Measurements from ENCODE around the gene PES1.

Gene PES1

DNA sequence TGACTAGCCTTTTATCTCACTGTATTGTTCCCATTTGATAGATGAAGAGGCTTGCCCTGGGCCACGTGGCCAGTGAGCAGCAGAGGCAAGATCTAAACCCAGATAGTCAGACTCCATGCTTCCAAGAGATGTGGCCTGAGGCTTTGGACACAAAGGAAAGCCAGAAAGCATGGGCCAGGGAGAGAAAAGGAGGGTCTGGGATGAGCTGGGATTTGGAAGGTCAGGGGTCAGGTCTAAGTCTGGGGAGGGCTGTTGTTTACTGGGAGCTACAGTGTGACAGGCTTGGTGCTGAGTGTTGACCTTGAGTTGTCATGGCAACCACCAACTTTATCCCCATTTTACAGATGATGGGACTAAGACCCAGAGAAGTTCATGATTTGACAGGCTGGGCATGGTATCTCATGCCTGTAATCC, 46.0 kb upstream of the PES1 start:
- no peak overlapping the region for H2AFZ ChIP-seq (ENCODE audit: low read depth, low read length, severe bottlenecking)
- no peaks in the 10 kb centered on the region for H3K27me3 ChIP-seq (ENCODE audit: low read length)
- no peak overlapping the region for H3K4me3 ChIP-seq (ENCODE audit: insufficient read depth, low read length, poor library complexity, severe bottlenecking)
- H3K9ac ChIP-seq (ENCODE audit: low read length): no peak overlapping the region
- TF ChIP-seq, protein P1, sequence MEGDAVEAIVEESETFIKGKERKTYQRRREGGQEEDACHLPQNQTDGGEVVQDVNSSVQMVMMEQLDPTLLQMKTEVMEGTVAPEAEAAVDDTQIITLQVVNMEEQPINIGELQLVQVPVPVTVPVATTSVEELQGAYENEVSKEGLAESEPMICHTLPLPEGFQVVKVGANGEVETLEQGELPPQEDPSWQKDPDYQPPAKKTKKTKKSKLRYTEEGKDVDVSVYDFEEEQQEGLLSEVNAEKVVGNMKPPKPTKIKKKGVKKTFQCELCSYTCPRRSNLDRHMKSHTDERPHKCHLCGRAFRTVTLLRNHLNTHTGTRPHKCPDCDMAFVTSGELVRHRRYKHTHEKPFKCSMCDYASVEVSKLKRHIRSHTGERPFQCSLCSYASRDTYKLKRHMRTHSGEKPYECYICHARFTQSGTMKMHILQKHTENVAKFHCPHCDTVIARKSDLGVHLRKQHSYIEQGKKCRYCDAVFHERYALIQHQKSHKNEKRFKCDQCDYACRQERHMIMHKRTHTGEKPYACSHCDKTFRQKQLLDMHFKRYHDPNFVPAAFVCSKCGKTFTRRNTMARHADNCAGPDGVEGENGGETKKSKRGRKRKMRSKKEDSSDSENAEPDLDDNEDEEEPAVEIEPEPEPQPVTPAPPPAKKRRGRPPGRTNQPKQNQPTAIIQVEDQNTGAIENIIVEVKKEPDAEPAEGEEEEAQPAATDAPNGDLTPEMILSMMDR (IDR thresholded peaks at IDR 0.05; ENCODE audit: insufficient read depth, low read length, poor library complexity, severe bottlenecking): no peak
- TF ChIP-seq EZH2phosphoT487 (conservative IDR thresholded peaks at IDR 0.05; ENCODE audit: low read length): no peak
- no peaks in the 10 kb centered on the region for H3K9me3 ChIP-seq (ENCODE audit: insufficient read depth, low read length)
- H3K27ac ChIP-seq (ENCODE audit: low read depth, low read length): no peak overlapping the region
- no peak overlapping the region for H3K4me2 ChIP-seq (ENCODE audit: low read depth, low read length, poor library complexity, severe bottlenecking)
- H3K79me2 ChIP-seq (ENCODE audit: insufficient read depth, low read length): no peaks in the 10 kb centered on the region
- no peaks in the 10 kb centered on the region for H3K9me2 ChIP-seq (replicated peaks; ENCODE audit: insufficient read depth, low read length)
- H3F3A ChIP-seq (ENCODE audit: insufficient read depth): no peaks in the 10 kb centered on the region
- H4K20me1 ChIP-seq (ENCODE audit: low read depth, low read length): no peaks in the 10 kb centered on the region
- no peaks in the 10 kb centered on the region for H3K36me3 ChIP-seq (ENCODE audit: low read length)

DNA sequence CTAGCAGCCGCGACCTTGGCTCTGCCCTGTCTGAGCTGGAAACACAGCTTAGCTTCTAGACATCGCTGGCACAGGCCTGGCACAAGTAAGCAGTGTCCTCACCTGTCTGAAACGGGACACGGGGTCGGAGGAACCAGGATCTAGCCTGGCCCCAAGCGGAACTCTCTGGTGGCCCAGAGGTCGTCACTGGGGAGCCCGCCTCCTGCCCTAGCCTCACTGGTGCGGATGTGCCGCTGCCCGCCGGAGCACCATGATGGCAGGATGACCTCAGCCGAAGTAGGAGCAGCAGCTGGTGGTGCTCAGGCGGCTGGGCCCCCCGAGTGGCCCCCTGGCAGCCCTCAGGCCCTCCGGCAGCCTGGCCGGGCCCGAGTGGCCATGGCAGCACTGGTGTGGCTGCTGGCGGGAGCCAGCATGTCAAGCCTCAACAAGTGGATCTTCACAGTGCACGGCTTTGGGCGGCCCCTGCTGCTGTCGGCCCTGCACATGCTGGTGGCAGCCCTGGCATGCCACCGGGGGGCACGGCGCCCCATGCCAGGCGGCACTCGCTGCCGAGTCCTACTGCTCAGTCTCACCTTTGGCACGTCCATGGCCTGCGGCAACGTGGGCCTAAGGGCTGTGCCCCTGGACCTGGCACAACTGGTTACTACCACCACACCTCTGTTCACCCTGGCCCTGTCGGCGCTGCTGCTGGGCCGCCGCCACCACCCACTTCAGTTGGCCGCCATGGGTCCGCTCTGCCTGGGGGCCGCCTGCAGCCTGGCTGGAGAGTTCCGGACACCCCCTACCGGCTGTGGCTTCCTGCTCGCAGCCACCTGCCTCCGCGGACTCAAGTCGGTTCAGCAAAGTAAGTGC, 44.7 kb upstream of the PES1 start:
- Histone ChIP-seq H4K20me1 (ENCODE audit: low read depth, low read length) (no peaks in the 10 kb centered on the region), H3K4me2 (ENCODE audit: low read depth, low read length, poor library complexity, severe bottlenecking) (peak overlapping the region; percentile 74), H3F3A (ENCODE audit: insufficient read depth) (no peaks in the 10 kb centered on the region), H2AFZ (ENCODE audit: low read depth, low read length, severe bottlenecking) (peak overlapping the region; percentile 82), H3K79me2 (ENCODE audit: insufficient read depth, low read length) (no peaks in the 10 kb centered on the region), H3K27ac (ENCODE audit: low read depth, low read length) (no peak overlapping the region), H3K36me3 (ENCODE audit: low read length) (no peaks in the 10 kb centered on the region), H3K27me3 (ENCODE audit: low read length) (no peaks in the 10 kb centered on the region), H3K9me3 (ENCODE audit: insufficient read depth, low read length) (no peaks in the 10 kb centered on the region), H3K9me2 (replicated peaks; ENCODE audit: insufficient read depth, low read length) (no peaks in the 10 kb centered on the region), H3K4me3 (ENCODE audit: insufficient read depth, low read length, poor library complexity, severe bottlenecking) (peak overlapping the region; percentile 50), H3K9ac (ENCODE audit: low read length) (peak overlapping the region; percentile 61)
- TF ChIP-seq, protein P1 (IDR thresholded peaks at IDR 0.05; ENCODE audit: insufficient read depth, low read length, poor library complexity, severe bottlenecking): no peak
- TF ChIP-seq EZH2phosphoT487 (conservative IDR thresholded peaks at IDR 0.05; ENCODE audit: low read length): no peak

- Histone ChIP-seq H4K20me1 (ENCODE audit: low read depth, low read length) (no peaks in the 10 kb centered on the region), H3K4me2 (ENCODE audit: low read depth, low read length, poor library complexity, severe bottlenecking) (peak within 1 kb of the TSS; percentile 74), H3K36me3 (ENCODE audit: low read length) (no peaks in the 10 kb centered on the region), H3K79me2 (ENCODE audit: insufficient read depth, low read length) (no peaks in the 10 kb centered on the region), H3K9ac (ENCODE audit: low read length) (peak within 1 kb of the TSS; percentile 61), H3K27ac (ENCODE audit: low read depth, low read length) (peak within 1 kb of the TSS; percentile 36), H3F3A (ENCODE audit: insufficient read depth) (no peaks in the 10 kb centered on the region), H3K27me3 (ENCODE audit: low read length) (no peaks in the 10 kb centered on the region), H2AFZ (ENCODE audit: low read depth, low read length, severe bottlenecking) (peak within 1 kb of the TSS; percentile 100), H3K9me2 (replicated peaks; ENCODE audit: insufficient read depth, low read length) (no peaks in the 10 kb centered on the region), H3K9me3 (ENCODE audit: insufficient read depth, low read length) (no peaks in the 10 kb centered on the region), H3K4me3 (ENCODE audit: insufficient read depth, low read length, poor library complexity, severe bottlenecking) (peak within 1 kb of the TSS; percentile 50)
- TF ChIP-seq EZH2phosphoT487 (conservative IDR thresholded peaks at IDR 0.05; ENCODE audit: low read length): no peak
- TF ChIP-seq, protein P1 (IDR thresholded peaks at IDR 0.05; ENCODE audit: insufficient read depth, low read length, poor library complexity, severe bottlenecking): no peak
These were observed 43.8 kb upstream of the PES1 start, which contains the start of gene SLC35E4 for GRCh38 chr22:30635273-30636225. SLC35E4 (plus strand) TSS chr22:30635781; CDS start chr22:30636451, 670 bp downstream.

Measured in SU-DHL-6 (cell line).